Tibial nerve (tissue), 4 donors: ENCODE measurements around the gene SAMD1.

Source experiments
- CTCF ChIP-seq, 5 experiments: fragments of 200-600 bp in 3 of 5; fragments of 450-650 bp in 2 of 5; sonication (generic) in 3 of 5; IDR thresholded peaks; one replicate each; pipeline ENCODE4 v1.5.1; 2016 to 2019; ENCODE audit warnings: antibody characterized with exemption in 5 of 5, mild to moderate bottlenecking in 3 of 5, moderate library complexity in 2 of 5
- EP300 ChIP-seq, 2 donors: sonication (generic); formaldehyde crosslinking; IDR thresholded peaks; one replicate each; pipeline ENCODE4 v1.6.1; 2017; ENCODE audit warnings: antibody characterized with exemption in 2 of 2, mild to moderate bottlenecking in 1 of 2
- POLR2A ChIP-seq, 2 donors: fragments of 450-650 bp; IDR thresholded peaks; one replicate each; pipeline ENCODE4 v1.6.1; 2017; ENCODE audit warnings: antibody characterized with exemption in 2 of 2, mild to moderate bottlenecking in 2 of 2, moderate library complexity in 2 of 2

DNA sequence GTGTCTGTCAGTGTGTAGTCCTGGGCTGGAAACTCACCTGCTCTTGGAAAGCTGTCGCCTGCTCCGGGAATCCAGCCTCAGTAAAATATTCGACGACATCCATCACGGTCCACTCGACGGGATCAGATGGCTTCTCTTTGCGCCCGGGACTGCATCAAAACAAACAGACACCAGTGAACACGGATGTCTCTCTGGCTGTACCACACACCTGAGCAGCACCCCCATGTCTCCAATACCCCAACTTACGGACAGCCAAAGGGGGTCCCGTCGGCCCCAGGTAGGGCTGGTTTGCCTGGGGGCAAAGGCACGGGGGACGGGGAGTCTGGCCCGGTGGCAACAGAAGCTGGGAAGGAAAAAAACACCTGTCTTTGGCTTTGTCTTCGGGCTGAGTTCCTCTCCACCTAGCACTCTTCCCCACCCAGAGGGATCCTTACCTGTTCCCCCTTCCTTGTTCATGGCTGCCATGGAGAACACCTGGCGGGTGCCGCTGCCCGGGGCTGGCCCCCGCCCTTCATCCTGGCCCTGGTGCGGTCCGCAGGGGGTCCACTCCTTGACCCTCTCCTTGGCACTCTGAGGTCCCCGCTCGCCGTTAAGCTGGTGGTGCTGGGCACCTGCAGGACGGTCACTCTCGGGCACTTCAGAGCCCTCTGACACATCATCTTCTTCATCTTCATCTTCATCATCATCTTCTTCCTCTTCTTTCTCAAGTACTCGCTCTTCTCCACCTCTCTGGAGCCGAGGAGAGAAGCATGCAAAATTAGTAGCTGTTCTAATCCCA is 1.7 kb downstream of the SAMD1 start:
- TF ChIP-seq CTCF (IDR thresholded peaks at IDR 0.05) (no peak), POLR2A (IDR thresholded peaks at IDR 0.05) (no peak), EP300 (IDR thresholded peaks at IDR 0.05) (no peak)
